Skeletal muscle satellite cell (primary cell): ENCODE data around the gene SUN1.
"Not testable (repeated sequence)": the region's sequence is repeated elsewhere in the genome, so short reads cannot be mapped to it uniquely, and the experiment has no call there.

ENCODE experiments used
- H3K27me3 ChIP-seq: 2 replicates; pipeline ENCODE4 v1.7.0; 2013; ENCODE audit warnings: low read length; ENCODE audit not compliant: control insufficient read depth, insufficient read depth
- H3K36me3 ChIP-seq: 2 replicates; pipeline ENCODE4 v1.7.0; 2013; ENCODE audit warnings: mild to moderate bottlenecking, control low read depth, low read length; ENCODE audit not compliant: insufficient read depth
- H3K4me1 ChIP-seq: 2 replicates; pipeline ENCODE4 v1.7.0; 2013; ENCODE audit warnings: low read length; ENCODE audit not compliant: control insufficient read depth, insufficient read depth
- H3K4me2 ChIP-seq: 2 replicates; pipeline ENCODE4 v1.7.0; 2013; ENCODE audit warnings: mild to moderate bottlenecking, low read length
- H3K4me3 ChIP-seq: 2 replicates; pipeline ENCODE4 v1.7.0; 2013; ENCODE audit warnings: low read length
- H3K9ac ChIP-seq: 2 replicates; pipeline ENCODE4 v1.7.0; 2013; ENCODE audit warnings: mild to moderate bottlenecking, low read depth, low read length, moderate library complexity
- H3K9me3 ChIP-seq: replicated peaks from 2 replicates; pipeline ENCODE4 v1.7.0; 2013; ENCODE audit warnings: mild to moderate bottlenecking, control low read depth, low read length

The SUN1 gene

DNA sequence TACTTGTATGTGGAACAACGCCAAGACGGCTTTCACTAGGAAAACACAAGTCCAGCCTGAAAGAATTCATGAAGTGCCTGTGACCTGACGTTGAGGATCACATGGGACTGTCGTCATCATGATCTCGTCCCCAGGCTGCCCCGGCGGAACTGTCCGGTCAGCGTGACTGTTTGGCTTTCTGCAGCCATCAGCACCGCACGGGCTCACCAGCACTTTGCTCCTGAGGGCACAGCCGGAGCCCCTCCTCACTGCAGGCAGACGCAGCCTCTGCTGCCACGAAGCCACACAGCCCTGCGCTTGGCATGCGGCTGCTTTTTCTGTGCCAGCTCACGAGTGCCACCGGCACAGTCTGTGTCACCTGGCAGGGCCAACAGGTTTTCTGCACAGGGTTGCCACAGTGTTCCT lies 34.7 kb downstream of the SUN1 start:
- H3K36me3 ChIP-seq = peaks cover 44% of the 10 kb centered on the region
- H3K4me1 ChIP-seq = peaks cover 13% of the 10 kb centered on the region
- H3K9me3 ChIP-seq = no peaks in the 10 kb centered on the region
- peak overlapping the region; percentile 53 for H3K9ac ChIP-seq
- peak overlapping the region; percentile 30 for H3K4me2 ChIP-seq
- no peaks in the 10 kb centered on the region for H3K27me3 ChIP-seq
- H3K4me3 ChIP-seq = no peak overlapping the region

DNA sequence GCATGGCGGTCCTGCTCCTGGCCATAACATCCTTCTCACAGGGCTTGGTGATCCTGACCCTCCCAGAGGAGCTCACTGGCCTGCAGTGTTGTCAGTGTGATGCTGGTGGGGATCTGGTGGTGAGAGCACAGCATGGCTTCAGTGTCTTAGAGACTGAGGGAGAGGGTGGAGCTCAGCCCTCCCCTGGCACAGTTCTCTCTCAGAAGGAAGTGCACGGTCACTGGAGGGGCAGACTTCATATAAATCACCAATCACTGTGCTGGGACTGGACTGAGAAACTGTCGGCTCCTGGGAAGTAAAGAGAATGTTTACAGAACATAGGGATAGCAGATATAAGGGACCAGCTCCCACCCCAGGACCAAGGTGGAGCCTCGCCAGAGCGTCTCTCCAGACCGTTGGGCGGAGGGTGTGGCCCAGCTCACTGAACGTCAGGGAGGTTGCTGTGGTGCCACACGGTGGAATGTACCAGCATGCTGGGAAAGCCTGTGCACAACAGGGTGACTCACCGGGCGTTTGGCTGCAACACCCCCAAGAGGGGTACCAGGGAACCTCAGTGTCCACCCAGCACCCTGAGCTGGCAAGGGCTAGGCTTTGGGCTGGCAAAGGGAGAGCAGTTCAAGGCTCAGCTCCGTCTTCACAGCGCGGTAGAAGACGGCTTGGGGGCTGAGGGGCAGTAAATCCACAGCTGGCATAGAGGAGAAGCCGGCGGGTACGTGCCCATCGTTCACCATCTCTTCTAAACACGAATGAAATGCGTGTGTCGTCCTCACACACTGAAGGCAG lies 35.3 kb downstream of the SUN1 start:
- no peak overlapping the region for H3K4me3 ChIP-seq
- H3K9ac ChIP-seq = peak overlapping the region; percentile 53
- H3K27me3 ChIP-seq = no peaks in the 10 kb centered on the region
- H3K4me1 ChIP-seq = peaks cover 13% of the 10 kb centered on the region
- peak overlapping the region; percentile 30 for H3K4me2 ChIP-seq
- H3K9me3 ChIP-seq = no peaks in the 10 kb centered on the region
- peaks cover 48% of the 10 kb centered on the region for H3K36me3 ChIP-seq

DNA sequence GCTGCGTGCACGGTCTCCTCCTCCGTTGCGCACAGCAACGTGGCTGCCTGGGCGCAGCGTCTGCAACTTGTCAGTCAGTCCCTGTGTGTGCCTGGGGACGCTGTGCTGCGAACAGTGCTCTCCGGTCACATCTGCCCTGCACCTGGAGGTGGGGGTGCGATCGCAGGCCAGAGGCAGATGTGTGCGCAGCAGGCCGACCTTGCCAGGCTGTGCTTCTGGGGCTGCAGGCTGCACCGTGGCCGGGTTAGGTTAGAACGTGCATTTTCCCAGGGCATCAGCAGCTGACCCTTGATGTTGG lies 35.9 kb downstream of the SUN1 start:
- Histone ChIP-seq H3K9me3 (no peaks in the 10 kb centered on the region), H3K4me2 (peak overlapping the region; percentile 30), H3K27me3 (no peaks in the 10 kb centered on the region), H3K4me1 (peaks cover 13% of the 10 kb centered on the region), H3K36me3 (peaks cover 48% of the 10 kb centered on the region), H3K9ac (peak overlapping the region; percentile 27), H3K4me3 (no peak overlapping the region)

DNA sequence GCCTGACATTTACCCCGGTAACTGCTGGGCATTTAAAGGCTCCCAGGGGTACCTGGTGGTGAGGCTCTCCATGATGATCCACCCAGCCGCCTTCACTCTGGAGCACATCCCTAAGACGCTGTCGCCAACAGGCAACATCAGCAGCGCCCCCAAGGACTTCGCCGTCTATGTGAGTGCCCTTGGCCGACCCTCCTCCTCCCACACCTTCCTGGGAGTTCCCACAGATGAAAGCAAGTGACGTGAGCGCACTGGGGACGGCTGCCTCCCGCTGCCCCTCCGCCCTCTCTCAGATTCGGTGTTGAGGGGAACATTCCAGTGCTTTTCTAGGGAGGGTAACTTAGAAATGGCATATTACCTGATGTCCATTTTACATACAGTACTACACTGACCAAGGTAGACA lies 37.1 kb downstream of the SUN1 start:
- H3K4me1 ChIP-seq = peaks cover 17% of the 10 kb centered on the region
- no peaks in the 10 kb centered on the region for H3K27me3 ChIP-seq
- H3K4me3 ChIP-seq = no peak overlapping the region
- H3K9ac ChIP-seq = no peak overlapping the region
- H3K9me3 ChIP-seq = no peaks in the 10 kb centered on the region
- no peak overlapping the region for H3K4me2 ChIP-seq
- peaks cover 46% of the 10 kb centered on the region for H3K36me3 ChIP-seq

GRCh38 chr7:871900-872537 lies 39.7 kb downstream of the SUN1 start:
- H3K9ac ChIP-seq = no peak overlapping the region
- H3K4me3 ChIP-seq = no peak overlapping the region
- no peaks in the 10 kb centered on the region for H3K27me3 ChIP-seq
- no peak overlapping the region for H3K4me2 ChIP-seq
- peaks cover 38% of the 10 kb centered on the region for H3K36me3 ChIP-seq
- no peaks in the 10 kb centered on the region for H3K9me3 ChIP-seq
- H3K4me1 ChIP-seq = peaks cover 16% of the 10 kb centered on the region

DNA sequence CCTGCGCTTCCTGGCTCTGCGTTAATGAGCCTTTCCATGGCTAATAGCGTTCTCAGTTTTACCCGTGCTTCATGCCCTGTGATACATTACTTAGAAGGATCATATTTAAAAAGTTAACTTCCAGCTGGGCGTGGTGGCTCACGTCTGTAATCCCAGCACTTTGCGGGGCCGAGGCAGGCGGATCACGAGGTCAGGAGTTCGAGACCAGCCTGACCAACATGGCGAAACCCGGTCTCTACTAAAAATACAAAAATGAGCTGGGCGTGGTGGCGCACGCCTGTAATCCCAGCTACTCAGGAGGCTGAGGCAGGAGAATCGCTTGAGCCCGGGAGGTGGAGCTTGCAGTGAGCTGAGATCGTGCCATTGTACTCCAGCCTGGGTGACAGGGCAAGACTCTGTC lies 40.4 kb downstream of the SUN1 start:
- not testable (repeated sequence) for H3K9me3 ChIP-seq

GRCh38 chr7:873367-874002 lies 41.2 kb downstream of the SUN1 start:
- H3K4me2 ChIP-seq = no peak overlapping the region
- H3K4me3 ChIP-seq = no peak overlapping the region
- H3K9me3 ChIP-seq = no peaks in the 10 kb centered on the region
- H3K4me1 ChIP-seq = peaks cover 10% of the 10 kb centered on the region
- H3K36me3 ChIP-seq = peaks cover 27% of the 10 kb centered on the region
- no peaks in the 10 kb centered on the region for H3K27me3 ChIP-seq
- H3K9ac ChIP-seq = peak overlapping the region; percentile 1

More for the DNA sequence above, 40.4 kb downstream of the SUN1 start:
- not testable (repeated sequence) for H3K4me3 ChIP-seq, H3K4me2 ChIP-seq, H3K27me3 ChIP-seq, H3K9ac ChIP-seq, H3K4me1 ChIP-seq
- peaks cover 33% of the 10 kb centered on the region for H3K36me3 ChIP-seq

DNA sequence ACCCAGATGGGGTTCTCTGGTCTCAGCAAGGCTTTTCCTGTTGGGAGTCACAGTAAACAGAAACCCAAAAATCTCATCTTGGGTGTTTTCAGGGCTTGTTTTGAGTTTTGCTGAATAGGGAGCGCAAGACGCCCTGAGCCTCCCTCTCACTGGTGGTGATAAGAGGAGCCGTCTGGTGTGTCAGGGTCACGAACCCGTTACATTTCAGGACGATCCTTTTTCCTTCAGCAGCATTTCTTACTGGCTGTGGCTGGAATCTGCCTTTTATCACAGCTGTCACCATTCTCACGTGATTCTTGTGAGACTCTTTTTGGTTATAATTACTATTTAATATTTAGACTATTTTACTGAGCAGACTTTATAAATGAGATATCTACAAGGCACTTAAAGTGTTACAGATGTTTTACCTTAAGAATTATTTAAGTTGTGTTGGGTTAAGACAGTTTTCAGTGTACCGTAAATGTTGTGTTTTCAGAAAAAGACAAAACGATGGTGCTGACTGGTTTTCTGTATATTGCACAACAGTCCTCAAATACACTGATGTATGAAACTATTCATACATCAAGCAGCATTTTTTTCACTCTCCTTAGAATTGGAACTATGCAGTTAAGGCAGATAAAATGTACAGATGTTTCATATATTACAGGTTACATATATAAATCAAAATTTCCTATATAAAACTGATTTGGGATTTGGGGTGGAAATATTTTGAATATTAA lies 41.9 kb downstream of the SUN1 start:
- Histone ChIP-seq H3K27me3 (no peaks in the 10 kb centered on the region), H3K9me3 (no peaks in the 10 kb centered on the region), H3K4me3 (no peak overlapping the region), H3K36me3 (peaks cover 25% of the 10 kb centered on the region), H3K4me2 (no peak overlapping the region), H3K4me1 (peaks cover 14% of the 10 kb centered on the region), H3K9ac (peak overlapping the region; percentile 1)

DNA sequence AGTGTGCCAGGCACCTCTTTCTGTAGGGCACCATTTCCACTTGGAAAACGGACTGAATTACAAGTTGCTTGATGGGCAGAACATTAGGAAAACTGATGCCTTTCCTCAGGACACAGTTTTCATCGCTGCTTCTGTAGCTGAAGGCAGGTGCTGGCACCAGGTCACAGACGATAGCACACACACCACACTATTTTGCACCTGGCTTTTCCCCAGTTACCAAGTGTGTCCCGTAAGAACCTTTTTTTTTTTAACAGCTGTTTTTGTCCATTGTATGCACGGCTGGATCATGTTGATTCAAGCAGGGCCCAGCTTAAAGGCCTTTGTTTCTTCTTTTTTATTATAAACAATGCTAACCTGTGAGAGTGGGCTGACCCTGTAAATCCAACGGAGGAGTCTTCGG lies 42.8 kb downstream of the SUN1 start:
- peaks cover 21% of the 10 kb centered on the region for H3K4me1 ChIP-seq

DNA sequence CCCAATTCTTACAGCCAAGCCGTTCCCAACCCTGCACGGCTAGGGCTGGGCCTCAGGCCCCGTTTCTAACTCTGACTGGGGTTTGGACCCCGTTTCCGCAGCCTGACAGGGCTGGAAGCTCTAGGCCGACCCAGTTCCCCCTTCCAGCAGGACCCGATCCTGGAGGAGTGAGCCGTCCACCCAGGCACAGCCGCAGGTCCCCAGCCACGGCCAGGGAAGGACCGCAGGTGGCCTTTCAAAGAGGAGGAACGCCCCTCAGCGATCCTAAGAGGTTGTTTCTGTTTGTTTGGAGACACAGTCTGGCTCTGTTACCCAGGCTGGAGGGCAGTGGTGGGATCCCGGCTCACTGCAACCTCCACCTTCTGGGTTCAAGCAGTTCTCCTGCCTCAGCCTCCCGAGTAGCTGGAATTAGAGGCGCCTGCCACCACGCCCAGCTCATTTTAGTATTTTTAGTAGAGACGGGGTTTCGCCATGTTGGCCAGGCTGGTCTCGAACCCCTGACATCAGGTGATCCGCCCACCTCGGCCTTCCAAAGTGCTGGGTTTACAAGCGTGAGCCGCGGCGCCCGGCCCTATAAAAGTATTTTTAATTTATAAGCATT lies 43.3 kb downstream of the SUN1 start:
- peak overlapping the region; percentile 71 for H3K4me2 ChIP-seq
- peak overlapping the region; percentile 63 for H3K4me3 ChIP-seq
- peaks cover 22% of the 10 kb centered on the region for H3K36me3 ChIP-seq
- no peaks in the 10 kb centered on the region for H3K9me3 ChIP-seq
- peaks cover 27% of the 10 kb centered on the region for H3K4me1 ChIP-seq
- H3K9ac ChIP-seq = peak overlapping the region; percentile 77
- no peaks in the 10 kb centered on the region for H3K27me3 ChIP-seq

More for the DNA sequence above, 42.8 kb downstream of the SUN1 start:
- Histone ChIP-seq H3K9me3 (no peaks in the 10 kb centered on the region), H3K4me3 (no peak overlapping the region), H3K36me3 (peaks cover 22% of the 10 kb centered on the region), H3K9ac (no peak overlapping the region), H3K27me3 (no peaks in the 10 kb centered on the region), H3K4me2 (no peak overlapping the region)
